NCI-H2171 treated with DMSO at 0.1 percent for 48 hours (cell line): ENCODE data around the gene GPT2.
"Not testable (repeated sequence)": the region's sequence is repeated elsewhere in the genome, so short reads cannot be mapped to it uniquely, and the experiment has no call there.

Experiments used
- DNase-seq: peaks from one replicate; lab custom pipeline; 2025; lab: John Stamatoyannopoulos, UW

Gene GPT2

DNA sequence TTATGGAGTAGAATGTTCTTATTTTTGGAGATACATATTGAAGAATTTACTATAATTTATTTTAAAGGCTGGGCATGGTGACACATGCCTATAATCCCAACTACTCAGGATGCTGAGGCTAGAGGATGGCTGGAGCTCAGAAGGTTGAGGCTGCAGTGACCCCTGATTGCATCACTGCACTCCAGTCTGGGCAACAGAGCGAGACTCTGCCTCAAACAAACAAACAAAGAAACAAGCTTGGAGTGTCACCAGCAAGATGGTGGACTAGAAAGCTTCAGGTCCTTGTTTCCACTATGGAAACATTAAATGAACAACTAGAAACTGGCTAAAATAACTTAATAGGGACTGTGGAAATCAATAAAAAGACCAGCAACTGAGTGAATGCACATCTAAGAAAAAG, 17.9 kb upstream of the GPT2 start:
- no peak for DNase-seq

DNA sequence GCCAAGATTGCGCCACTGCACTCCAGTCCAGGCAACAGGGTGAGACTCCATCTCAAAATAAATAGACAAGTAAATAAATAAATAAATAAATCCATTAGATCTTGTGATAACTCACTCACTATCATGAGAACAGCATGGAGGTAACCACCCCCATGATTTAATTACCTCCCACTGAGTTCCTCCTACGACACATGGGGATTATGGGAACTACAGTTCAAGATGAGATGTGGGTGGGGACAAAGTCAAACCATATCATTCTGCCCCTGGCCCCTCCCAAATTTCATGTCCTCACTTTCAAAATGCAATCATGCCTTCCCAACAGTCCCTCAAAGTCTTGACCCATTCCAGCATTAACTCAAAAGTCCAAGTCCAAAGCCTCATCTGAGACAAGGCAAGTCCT, 16.7 kb upstream of the GPT2 start:
- not testable (repeated sequence) for DNase-seq

DNA sequence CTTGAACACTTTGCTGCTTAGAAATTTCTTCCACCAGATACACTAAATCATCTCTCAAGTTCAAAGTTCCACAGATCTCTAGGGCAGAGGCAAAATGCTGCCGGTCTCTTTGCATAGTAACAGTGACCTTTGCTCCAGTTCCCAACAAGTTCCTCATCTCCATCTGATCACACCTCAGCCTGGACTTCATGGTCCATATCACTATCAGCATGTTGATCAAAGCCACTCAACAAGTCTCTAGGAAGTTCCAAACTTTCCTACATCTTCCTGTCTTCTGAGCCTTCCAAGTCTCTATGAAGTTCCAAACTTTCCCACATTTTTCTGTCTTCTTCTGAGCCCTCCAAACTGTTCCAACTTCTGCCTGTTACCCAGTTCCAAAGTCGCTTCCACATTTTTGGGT, 15.3 kb upstream of the GPT2 start:
- DNase-seq = not testable (repeated sequence)

DNA sequence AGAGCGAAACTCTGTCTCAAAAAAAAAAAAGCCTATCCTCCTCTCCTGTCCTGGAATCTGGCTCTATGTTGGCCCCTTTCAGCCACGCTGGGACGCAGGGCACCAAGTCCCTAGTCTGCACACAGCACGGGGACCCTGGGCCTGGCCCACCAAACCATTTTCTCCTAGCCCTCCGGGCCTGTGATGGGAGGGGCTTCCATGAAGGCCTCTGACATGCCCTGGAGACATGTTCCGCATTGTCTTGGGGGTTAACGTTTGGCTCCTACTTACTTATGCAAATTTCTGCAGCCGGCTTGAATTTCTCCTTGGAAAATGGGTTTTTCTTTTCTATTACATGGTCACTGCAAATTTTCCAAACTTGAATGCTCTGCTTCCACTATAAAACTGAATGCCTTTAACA, 12.6 kb upstream of the GPT2 start:
- DNase-seq = no peak

DNA sequence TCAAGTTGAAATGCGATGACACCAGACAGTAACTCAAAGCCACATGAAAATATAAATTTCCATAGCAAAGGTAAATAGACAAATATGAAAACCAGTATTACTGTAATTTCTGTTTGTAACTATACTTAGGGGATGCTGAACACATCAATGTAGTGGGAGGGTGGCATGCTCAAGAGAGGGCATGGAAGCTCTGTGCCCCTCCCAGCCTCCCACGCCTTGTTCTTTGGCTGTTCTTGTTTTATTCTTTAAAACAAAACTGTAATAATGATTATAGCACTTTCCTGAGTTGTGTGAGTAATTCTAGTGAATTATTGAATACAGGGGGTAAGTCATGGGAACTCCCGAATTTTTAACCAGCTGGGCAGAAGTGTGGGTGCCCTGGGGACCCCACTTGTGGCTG, 11.0 kb upstream of the GPT2 start:
- DNase-seq = no peak

DNA sequence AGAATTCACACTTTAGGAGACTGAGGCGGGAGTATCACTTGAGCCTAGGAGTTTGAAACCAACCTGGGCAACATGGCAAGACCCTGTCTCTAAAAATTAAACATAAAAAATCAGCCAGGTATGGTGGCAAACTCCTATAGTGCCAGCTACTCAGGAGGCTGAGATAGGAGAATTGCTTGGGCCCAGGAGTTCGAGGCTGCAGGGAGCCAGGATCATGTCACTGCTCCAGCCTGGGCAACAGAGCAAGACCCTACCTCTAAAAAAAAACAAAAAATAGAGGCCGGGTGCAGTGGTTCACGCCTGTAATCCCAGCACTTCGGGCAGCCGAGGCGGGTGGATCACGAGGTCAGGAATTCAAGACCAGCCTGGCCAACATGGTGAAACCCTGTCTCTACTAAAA, 8.9 kb upstream of the GPT2 start:
- DNase-seq = no peak

DNA sequence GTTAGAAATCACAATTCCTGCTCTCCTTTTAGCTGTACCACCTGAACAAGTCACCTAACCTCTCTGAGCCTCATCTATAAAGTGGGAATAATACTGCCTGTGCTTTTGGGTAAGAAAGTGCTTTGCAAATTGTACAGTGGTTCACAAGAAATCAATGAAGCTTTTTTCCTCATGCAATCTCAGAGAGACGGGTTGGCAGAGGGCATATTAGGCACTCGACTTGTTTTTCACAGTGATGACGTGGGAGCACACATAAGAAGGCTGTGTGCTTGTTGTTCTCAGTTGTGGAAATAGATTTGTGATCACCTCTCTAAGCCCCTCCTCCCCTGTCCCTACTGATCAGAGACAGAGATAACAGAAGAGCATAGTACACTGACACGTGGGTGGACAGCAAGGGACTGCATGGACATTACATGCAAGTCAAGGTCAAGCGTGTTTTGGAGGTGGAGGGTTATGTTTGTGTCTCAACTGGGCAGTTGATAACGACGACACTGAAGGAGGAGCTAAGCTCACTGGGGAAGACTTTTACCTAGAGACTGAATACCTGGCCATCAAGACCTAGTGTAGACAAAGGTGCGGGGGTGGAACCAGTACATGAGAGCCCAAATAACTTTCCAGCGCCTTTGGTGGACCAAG, 1.7 kb upstream of the GPT2 start:
- DNase-seq = no peak

DNA sequence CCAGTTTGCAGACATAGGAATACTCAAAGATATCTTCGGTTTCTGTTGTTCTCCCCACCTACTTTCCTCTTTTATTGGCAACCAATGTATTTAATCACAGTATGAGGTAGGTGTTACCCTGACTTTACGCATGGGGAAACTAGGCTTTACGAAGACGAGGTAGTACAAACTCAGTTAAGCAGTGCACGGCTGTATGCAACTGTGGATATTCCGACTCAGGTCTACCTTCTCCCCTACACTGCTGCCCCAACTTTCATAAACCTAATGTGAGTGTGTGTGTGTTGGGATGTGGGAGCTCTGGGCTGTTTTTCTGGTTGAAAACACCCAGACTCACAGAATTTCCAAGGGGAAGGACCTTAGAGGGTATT, 1.2 kb upstream of the GPT2 start:
- no peak for DNase-seq

DNA sequence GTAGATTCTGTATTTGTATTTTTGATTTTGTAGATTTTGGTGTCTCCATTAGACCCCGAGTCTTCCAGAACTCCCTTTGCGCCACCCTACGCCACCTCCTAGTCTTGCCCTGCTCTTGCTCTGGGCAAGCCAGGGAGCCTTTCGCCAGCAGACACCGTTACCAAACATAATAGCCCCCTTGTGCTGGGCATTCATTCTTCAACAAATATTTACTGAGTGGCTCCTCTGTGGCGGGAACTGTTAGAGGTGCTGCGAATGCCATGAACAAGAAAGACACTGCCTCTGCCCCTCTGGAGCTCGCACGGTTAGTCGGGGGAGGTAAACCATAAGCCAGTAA, 841 bp upstream of the GPT2 start:
- DNase-seq = no peak

DNA sequence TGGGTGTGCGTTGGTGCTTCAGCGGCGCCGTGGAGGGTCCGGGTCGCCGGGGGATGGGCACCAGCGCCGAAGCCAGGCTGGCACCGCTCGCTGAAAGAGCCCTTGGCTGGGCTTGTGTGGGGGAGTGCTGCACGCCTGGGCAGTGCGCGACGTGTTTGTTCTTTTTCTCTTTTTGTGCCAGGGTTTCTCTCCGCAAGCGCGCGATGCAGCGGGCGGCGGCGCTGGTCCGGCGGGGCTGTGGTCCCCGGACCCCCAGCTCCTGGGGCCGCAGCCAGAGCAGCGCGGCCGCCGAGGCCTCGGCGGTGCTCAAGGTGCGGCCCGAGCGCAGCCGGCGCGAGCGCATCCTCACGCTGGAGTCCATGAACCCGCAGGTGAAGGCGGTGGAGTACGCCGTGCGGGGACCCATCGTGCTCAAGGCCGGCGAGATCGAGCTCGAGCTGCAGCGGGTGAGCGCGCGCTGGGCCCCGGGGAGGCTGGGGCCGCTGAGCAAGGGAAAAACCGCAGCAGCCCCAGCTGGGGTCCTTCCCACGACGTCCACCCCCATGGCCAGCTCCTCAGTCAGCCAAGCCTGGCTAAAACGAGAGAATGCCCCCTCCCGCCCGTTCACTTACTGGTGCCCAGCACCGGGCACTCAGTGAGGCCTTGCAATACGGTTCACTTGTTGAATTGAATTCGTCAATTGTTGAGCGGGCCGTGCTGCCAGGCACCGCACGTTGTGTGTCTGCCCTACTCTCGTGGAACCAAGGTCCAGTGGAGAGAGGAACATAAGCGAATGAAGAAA, 541 bp downstream of the GPT2 start:
- DNase-seq = peak; percentile 10

DNA sequence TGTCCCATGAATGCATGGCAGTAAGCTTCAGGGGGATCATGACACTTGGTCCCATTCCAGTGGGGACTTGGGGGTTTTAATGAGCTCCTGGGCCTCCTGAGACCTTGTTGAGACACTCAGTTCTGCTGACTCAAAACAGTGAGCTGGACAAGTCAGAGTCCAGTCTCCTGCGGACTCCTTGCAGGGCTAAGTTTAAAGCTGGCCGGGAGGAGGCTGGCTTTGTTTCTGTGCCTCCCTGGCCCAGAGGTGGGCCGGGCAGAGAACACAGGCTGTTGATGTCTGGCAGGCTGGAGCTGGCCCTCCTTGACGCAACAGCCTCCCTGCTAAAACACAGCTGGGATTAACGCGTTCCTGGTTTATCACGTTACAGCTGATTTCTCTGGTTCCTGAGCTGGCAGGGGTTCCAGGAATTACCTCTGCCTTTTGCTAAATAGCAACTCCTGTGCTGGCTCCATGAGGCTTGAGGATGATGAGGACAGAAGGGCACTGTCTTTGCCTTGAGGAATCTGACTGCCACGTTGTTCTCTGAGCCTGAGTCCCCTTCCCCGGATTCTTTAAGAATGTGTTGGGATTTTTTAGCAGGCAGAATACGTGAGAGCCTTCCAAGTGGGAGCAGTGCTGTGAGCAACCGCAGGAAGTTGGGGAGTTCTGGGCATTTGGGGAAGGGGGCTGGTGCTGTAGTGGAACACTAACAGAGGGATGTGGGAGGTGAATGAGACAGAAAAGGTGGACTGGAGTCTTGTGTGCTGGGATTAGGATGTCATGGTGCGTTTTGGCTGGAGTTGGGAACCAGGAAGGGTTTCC, 2.0 kb downstream of the GPT2 start:
- no peak for DNase-seq

DNA sequence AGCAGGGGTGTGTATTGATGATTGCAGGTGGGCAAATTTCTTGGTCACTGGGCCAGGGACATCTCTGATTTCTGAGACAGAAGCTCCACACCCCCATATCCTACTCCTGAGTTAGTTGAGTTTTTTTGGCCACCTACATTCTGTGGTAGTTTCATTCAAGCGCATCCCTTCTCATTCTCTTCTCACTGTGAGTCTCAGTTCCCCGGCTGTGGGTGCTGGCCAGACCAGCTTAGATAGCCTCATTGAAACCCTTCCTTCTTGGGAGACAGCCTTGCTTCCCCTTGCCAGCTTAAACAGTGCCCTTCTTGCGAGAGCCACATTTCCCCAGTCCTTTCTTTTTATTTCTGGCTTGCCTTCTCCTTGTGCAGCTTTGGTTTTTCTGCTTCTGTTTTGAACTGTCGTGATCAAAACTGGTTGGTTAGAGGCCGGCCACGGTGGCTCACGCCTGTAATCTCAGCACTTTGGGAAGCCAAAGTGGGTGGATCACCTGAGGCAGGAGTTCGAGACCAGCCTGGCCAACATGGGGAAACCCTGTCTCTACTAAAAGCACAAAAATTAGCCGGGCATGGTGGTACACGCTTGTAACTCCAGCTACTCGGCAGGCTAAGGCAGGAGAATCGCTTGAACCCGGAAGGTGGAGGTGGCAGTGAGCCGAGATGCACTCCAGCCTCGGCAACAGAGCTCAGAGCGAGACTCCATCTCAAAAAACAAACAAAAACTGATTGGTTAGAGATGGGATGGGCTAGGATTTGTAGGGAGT, 2.8 kb downstream of the GPT2 start:
- no peak for DNase-seq

DNA sequence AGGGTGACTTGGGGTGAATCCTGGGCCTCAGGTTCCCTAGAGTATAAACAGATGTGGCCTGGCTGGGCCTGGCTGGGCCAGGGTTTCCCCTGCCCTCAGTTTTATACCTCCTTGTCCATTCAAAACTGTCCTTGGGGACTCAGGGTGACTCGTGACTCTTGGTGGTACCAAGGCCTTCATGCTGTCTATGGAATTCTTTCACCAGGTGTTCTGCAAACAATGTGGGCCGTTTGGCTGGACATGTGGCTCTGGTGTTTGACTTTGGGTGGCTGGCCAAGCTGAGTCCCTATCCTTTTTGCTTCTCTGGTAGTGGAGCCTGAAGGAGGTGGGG, 3.3 kb downstream of the GPT2 start:
- DNase-seq = no peak

DNA sequence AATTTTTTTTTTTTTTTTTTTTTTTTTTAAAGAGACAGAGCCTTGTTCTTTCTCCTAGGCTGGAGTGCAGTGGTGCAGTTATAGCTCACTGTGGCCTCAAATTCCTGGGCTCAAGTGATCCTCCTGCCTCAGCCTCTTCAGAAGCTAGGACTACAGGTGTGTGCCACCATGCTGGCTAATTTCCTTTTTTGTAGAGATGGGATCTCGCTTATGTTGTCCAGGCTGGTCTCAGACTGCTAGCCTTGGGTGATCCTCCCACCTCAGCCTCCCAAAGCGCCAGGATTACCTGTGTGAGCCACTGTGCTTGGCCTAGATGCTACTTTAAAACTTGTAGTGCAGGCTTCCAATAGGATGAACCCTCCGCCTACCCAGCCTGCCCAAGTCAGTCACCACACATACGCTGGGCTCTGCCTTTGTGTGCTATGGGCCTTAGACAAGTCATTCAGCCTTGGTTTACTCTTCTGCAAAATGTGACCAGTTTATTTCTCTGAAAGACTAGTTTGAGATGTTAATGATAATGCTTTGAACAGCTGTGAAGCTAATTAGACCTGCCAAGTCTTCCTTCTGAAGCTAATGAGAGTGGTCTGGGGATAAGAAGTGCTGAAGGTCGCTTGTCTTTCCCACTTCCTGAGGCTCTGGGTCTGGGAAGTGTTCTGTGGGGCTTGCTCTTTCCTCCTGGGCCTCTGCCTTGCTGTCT, 5.2 kb downstream of the GPT2 start:
- no peak for DNase-seq

DNA sequence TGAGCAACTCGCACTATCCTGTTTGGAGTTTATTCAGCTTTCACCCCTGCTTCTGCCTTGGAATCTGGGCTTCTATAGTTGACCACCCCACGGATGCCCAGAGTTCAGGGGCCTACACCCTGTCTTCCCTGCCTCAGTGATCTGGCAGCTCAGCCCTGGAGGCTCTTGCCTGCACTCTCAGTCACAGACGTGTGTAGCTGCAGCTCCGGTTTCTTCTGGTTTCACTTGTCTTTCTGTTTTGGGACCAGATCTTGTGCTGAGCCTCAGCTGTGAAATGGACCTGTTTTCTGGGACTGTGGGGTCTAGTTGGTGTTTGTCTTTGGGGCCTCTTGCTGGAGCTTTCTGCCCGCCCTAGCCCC, 5.8 kb downstream of the GPT2 start:
- DNase-seq = no peak

DNA sequence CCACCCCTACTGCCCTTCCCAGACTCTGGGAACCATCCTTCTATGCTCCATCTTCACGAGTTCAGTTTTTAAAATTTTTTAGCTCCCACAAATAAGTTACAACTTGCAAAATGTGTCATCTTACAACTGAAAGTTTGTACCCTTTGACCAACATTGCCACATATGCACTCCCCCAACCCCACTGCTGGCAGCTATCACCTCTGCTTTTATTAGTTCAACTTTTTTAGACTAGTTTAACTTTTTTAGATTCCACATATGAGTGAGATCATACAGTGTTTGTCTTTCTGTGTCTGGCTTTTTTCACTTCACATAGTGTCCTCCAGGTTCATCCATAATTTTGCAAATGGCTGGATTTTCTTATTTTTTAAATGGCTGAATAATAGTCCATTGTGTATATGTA, 7.7 kb downstream of the GPT2 start:
- no peak for DNase-seq

DNA sequence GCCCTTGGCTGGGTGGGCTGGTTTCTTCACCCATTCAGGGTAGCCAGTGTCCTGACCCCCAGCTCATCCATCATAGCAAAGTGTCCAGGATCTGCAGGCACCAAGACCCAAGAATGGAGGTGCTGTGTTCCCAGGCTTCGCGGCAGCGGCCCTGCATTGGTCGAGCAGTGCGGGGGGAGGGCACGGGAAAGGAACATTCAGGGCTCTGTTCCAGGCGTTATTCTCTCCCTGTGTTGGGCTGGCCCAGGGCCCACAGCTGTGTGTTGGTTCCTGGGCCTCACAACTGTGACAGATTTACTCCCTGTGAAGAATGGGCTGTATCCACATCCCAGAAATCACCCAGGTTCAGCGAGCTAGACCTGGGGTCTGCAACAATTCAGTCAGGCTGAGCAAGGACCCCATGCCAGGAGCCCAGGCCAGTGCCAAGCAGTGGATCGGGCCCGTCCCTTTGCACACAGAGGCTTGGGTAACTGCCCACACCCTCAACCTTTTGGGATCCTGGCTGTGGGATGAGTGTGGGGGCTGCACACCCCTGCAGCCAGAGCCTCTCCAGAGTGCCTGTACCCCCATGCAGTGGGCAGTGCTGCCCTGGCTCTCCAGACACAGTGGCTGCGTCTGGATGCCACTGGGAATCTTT, 10.0 kb downstream of the GPT2 start:
- DNase-seq = no peak

DNA sequence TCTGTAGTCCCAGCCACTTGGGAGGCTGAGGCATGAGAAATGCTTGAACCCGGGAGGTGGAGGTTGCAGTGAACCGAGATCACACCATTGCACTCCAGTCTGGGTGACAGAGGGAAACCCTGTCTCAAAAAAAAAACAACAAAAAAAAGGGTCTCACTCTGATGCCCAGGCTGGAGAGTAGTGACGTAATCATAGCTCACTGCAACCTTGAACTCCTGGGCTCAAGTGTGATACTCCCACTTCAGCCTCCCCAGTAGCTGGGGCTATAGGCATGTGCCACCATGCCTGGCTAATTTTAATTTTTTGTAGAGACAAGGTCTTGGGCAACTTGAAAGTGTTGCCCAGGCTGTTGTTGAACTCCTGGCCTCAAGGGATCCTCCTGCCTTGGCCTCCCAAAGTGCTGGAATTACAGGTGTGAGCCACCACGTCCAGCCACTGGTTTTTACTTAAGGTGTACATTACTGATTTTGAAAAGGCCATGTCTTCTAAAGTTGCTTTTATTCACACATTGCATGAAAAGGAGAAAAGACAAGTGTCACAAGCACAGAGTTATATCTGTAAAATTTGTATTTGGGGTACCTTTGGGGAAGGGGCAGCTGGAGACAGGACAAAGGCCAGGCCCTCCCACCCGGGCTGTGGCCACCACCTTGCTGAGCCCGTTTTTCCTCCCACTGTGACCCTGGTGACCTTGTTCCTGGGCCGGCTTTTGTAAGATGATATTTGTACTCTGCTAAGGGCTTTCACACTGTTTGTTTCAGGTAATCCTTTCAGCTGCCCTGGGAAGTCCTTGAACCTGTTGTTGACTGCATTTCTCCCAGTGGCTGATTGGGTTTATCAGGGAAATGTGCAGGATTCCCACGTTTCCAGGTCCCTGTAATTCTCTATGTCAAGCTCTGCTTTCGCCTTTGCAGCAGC, 11.5 kb downstream of the GPT2 start:
- no peak for DNase-seq

DNA sequence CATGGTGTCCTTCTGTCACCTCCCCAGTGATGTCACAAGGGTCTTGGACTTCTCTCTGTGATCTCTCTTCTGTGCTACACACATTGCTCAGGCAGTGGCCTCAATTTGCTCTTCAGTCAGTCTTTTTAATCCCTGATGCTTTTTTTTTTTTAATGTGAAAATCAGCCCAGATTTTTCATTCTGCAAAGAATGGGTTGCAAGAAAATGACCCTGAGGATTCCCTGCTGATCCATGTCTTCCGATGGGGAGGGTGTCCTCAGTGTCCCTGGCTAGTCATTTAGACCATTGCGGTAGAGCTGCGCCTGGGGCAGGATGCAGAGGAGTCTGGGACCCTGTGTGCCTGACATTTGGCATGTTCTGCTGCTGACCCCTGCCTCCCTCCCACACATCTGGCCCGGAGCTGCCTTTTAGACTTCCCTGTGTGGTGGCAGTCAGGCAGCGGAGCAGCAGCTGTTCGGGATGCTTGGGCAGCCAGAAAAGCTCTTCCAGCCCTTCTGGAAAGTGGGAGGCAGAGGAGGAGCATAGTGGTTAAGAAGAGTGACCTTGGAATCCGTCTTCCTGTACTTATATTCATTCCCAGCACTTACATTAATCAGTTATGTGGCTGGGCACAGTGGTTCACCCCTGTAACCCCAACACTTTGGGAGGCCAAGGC, 12.3 kb downstream of the GPT2 start:
- no peak for DNase-seq

DNA sequence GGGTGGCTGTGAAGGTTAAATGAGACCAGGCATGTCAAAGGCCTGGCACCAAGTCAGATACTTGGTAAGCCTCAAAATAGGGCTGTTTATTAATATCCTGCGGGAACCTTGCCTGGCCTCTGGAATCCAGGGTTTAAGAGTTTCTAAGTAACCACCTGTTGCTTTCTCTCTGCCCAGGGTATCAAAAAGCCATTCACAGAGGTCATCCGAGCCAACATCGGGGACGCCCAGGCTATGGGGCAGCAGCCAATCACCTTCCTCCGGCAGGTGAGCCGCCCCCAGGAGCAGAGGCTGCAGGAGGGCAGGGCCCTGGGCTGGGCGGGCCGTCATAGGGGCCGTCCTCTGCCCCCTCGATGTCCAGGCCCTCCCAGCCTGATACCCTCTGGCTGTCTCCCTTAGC, 13.3 kb downstream of the GPT2 start:
- DNase-seq = no peak
